IgD-negative memory B cell (primary cell): ENCODE measurements around the gene TMEM165. TPM values are rescaled to one million over a fixed set of nuclear protein-coding genes. Genes with fewer than 3 reads are reported as not detected.
"Not testable (repeated sequence)": the region's sequence is repeated elsewhere in the genome, so short reads cannot be mapped to it uniquely, and the experiment has no call there.

Source experiments
- H3K27ac Mint-ChIP-seq, 3 donors: one replicate each; pipeline ENCODE4 v1.8.0; 2020 to 2022; ENCODE audit warnings: mild to moderate bottlenecking in 3 of 3, mixed read lengths in 3 of 3, moderate library complexity in 1 of 3
- H3K27me3 Mint-ChIP-seq: one replicate; pipeline ENCODE4 v1.8.0; 2021; ENCODE audit warnings: mixed read lengths
- H3K36me3 Mint-ChIP-seq: one replicate; pipeline ENCODE4 v1.8.0; 2020; ENCODE audit warnings: mild to moderate bottlenecking, mixed read lengths
- H3K4me1 Mint-ChIP-seq, 3 donors: one replicate each; pipeline ENCODE4 v1.8.0; 2020 to 2022; ENCODE audit warnings: mixed read lengths in 3 of 3, mild to moderate bottlenecking in 1 of 3
- H3K4me3 Mint-ChIP-seq, 4 donors: one replicate each; pipeline ENCODE4 v1.8.0; 2020 to 2022; ENCODE audit warnings: mild to moderate bottlenecking in 4 of 4, mixed read lengths in 4 of 4, moderate library complexity in 3 of 4
- H3K9me3 Mint-ChIP-seq, 3 donors: one replicate each; pipeline ENCODE4 v1.8.0; 2020 to 2021; ENCODE audit warnings: mixed read lengths in 3 of 3, mild to moderate bottlenecking in 1 of 3
- polyA plus RNA-seq: library from polyadenylated mRNA; unstranded; fragments of 300-500 nt; fragmentation: Illumina TruSeq; gene quantifications from one replicate; pipeline ENCODE4 v1.2.3, GENCODE V29; 2021

The TMEM165 gene
- polyA plus RNA-seq = 56.1 TPM

- peaks cover 1% of the 10 kb centered on the region for H3K27me3 Mint-ChIP-seq
- H3K36me3 Mint-ChIP-seq = no peaks in the 10 kb centered on the region
- peaks cover 28 to 37% (median 32%) of the 10 kb centered on the region in 3 donors for H3K4me1 Mint-ChIP-seq
- peak within 1 kb of the TSS; percentile 88 to 99 (median 98) for H3K4me3 Mint-ChIP-seq
- no peaks in the 10 kb centered on the region for H3K9me3 Mint-ChIP-seq
- peak within 1 kb of the TSS; percentile 86 to 99 (median 93) for H3K27ac Mint-ChIP-seq
Measured at GRCh38 chr4:55395529-55396307, at the start of gene TMEM165. TMEM165 (plus strand) TSS chr4:55395957; CDS start chr4:55396190, 233 bp downstream.

- peak within 1 kb of the TSS; percentile 78 to 96 (median 91) for H3K4me3 Mint-ChIP-seq
- H3K36me3 Mint-ChIP-seq = peaks cover 2% of the 10 kb centered on the region
- peaks cover 11 to 17% (median 12%) of the 10 kb centered on the region in 3 donors for H3K4me1 Mint-ChIP-seq
- peak within 1 kb of the TSS; percentile 34 to 90 (median 64) for H3K27ac Mint-ChIP-seq
- no peaks in the 10 kb centered on the region for H3K27me3 Mint-ChIP-seq
- H3K9me3 Mint-ChIP-seq = no peaks in the 10 kb centered on the region
Measured at GRCh38 chr4:55345980-55346850, 49.5 kb upstream of the TMEM165 start, which contains the start of gene SRD5A3. SRD5A3 (plus strand) TSS chr4:55346242; CDS start chr4:55346337, 95 bp downstream.

GRCh38 chr4:55346851-55347255 lies 48.9 kb upstream of the TMEM165 start:
- H3K27ac Mint-ChIP-seq = peak overlapping the region in 2 of 3 donors; percentile 26 to 34
- peak overlapping the region; percentile 78 to 96 (median 90) for H3K4me3 Mint-ChIP-seq
- peaks cover 11 to 17% (median 12%) of the 10 kb centered on the region in 3 donors for H3K4me1 Mint-ChIP-seq
- no peaks in the 10 kb centered on the region for H3K27me3 Mint-ChIP-seq
- H3K9me3 Mint-ChIP-seq = no peaks in the 10 kb centered on the region
- peaks cover 2% of the 10 kb centered on the region for H3K36me3 Mint-ChIP-seq

- peak overlapping the region in 2 of 3 donors; percentile 26 to 34 for H3K27ac Mint-ChIP-seq
- peak overlapping the region; percentile 78 to 96 (median 90) for H3K4me3 Mint-ChIP-seq
- H3K4me1 Mint-ChIP-seq = peaks cover 11 to 17% (median 12%) of the 10 kb centered on the region in 3 donors
- H3K36me3 Mint-ChIP-seq = no peaks in the 10 kb centered on the region
- no peaks in the 10 kb centered on the region for H3K9me3 Mint-ChIP-seq
- H3K27me3 Mint-ChIP-seq = no peaks in the 10 kb centered on the region
Measured at GRCh38 chr4:55347610-55348228, 48.0 kb upstream of the TMEM165 start.

- Mint-ChIP-seq H3K27me3 (no peaks in the 10 kb centered on the region), H3K27ac (peak overlapping the region in 2 of 3 donors; percentile 34 to 50), H3K4me3 (peak overlapping the region in 1 of 4 donors; percentile 78), H3K36me3 (no peaks in the 10 kb centered on the region), H3K4me1 (peaks cover 11 to 17% (median 12%) of the 10 kb centered on the region in 3 donors), H3K9me3 (no peaks in the 10 kb centered on the region)
Measured at GRCh38 chr4:55348466-55348865, 47.3 kb upstream of the TMEM165 start.

GRCh38 chr4:55350870-55351269 lies 44.9 kb upstream of the TMEM165 start:
- not testable (repeated sequence) for H3K27me3 Mint-ChIP-seq, H3K4me3 Mint-ChIP-seq, H3K27ac Mint-ChIP-seq, H3K9me3 Mint-ChIP-seq, H3K36me3 Mint-ChIP-seq
- H3K4me1 Mint-ChIP-seq = peaks cover 8 to 12% (median 10%) of the 10 kb centered on the region in 3 donors

- Mint-ChIP-seq H3K4me3 (peak overlapping the region in 1 of 4 donors; percentile 14), H3K36me3 (peaks cover 4% of the 10 kb centered on the region), H3K9me3 (no peaks in the 10 kb centered on the region), H3K4me1 (peaks cover 7 to 12% (median 8%) of the 10 kb centered on the region in 3 donors), H3K27me3 (no peaks in the 10 kb centered on the region), H3K27ac (peak overlapping the region in 1 of 3 donors; percentile 27)
Measured at GRCh38 chr4:55351824-55352223, 43.9 kb upstream of the TMEM165 start.

- peaks cover 0 to 4% (median 4%) of the 10 kb centered on the region in 3 donors for H3K4me1 Mint-ChIP-seq
- H3K4me3 Mint-ChIP-seq = no peak overlapping the region
- no peaks in the 10 kb centered on the region for H3K9me3 Mint-ChIP-seq
- H3K27me3 Mint-ChIP-seq = no peaks in the 10 kb centered on the region
- H3K27ac Mint-ChIP-seq = no peak overlapping the region
- H3K36me3 Mint-ChIP-seq = peaks cover 4% of the 10 kb centered on the region
Measured at GRCh38 chr4:55352726-55353125, 43.0 kb upstream of the TMEM165 start.

- not testable (repeated sequence) for H3K4me1 Mint-ChIP-seq, H3K9me3 Mint-ChIP-seq
Measured at GRCh38 chr4:55353228-55353747, 42.5 kb upstream of the TMEM165 start.

GRCh38 chr4:55354648-55355047 lies 41.1 kb upstream of the TMEM165 start:
- Mint-ChIP-seq H3K4me3 (peak overlapping the region in 2 of 4 donors; percentile 32 to 56), H3K27me3 (no peaks in the 10 kb centered on the region), H3K4me1 (peaks cover 6 to 10% (median 10%) of the 10 kb centered on the region in 3 donors), H3K36me3 (peaks cover 4% of the 10 kb centered on the region), H3K27ac (no peak overlapping the region), H3K9me3 (no peaks in the 10 kb centered on the region)

More at GRCh38 chr4:55353228-55353747, 42.5 kb upstream of the TMEM165 start:
- not testable (repeated sequence) for H3K36me3 Mint-ChIP-seq, H3K27me3 Mint-ChIP-seq, H3K27ac Mint-ChIP-seq, H3K4me3 Mint-ChIP-seq

- peaks cover 6 to 10% (median 10%) of the 10 kb centered on the region in 3 donors for H3K4me1 Mint-ChIP-seq
- no peak overlapping the region for H3K27ac Mint-ChIP-seq
- H3K4me3 Mint-ChIP-seq = no peak overlapping the region
- peaks cover 4% of the 10 kb centered on the region for H3K36me3 Mint-ChIP-seq
- H3K9me3 Mint-ChIP-seq = no peaks in the 10 kb centered on the region
- H3K27me3 Mint-ChIP-seq = no peaks in the 10 kb centered on the region
Measured at GRCh38 chr4:55355555-55355954, 40.2 kb upstream of the TMEM165 start.

- Mint-ChIP-seq H3K4me1 (peaks cover 6 to 10% (median 10%) of the 10 kb centered on the region in 3 donors), H3K9me3 (no peaks in the 10 kb centered on the region), H3K36me3 (peaks cover 4% of the 10 kb centered on the region), H3K4me3 (no peak overlapping the region), H3K27me3 (no peaks in the 10 kb centered on the region), H3K27ac (no peak overlapping the region)
Measured at GRCh38 chr4:55356991-55357461, 38.7 kb upstream of the TMEM165 start.

GRCh38 chr4:55358246-55358645 lies 37.5 kb upstream of the TMEM165 start:
- Mint-ChIP-seq H3K27ac (no peak overlapping the region), H3K27me3 (no peaks in the 10 kb centered on the region), H3K4me3 (no peak overlapping the region), H3K9me3 (no peaks in the 10 kb centered on the region), H3K36me3 (peaks cover 4% of the 10 kb centered on the region), H3K4me1 (peaks cover 6 to 11% (median 10%) of the 10 kb centered on the region in 3 donors)

- no peaks in the 10 kb centered on the region for H3K9me3 Mint-ChIP-seq
- peak overlapping the region in 2 of 4 donors; percentile 58 to 71 for H3K4me3 Mint-ChIP-seq
- no peaks in the 10 kb centered on the region for H3K27me3 Mint-ChIP-seq
- H3K36me3 Mint-ChIP-seq = peaks cover 5% of the 10 kb centered on the region
- H3K27ac Mint-ChIP-seq = no peak overlapping the region
- H3K4me1 Mint-ChIP-seq = peaks cover 6 to 11% (median 10%) of the 10 kb centered on the region in 3 donors
Measured at GRCh38 chr4:55358668-55359067, 37.1 kb upstream of the TMEM165 start.
